Urinary bladder (tissue), 4 donors: ENCODE data around the gene IL31. TPM values are rescaled to one million over a fixed set of nuclear protein-coding genes. Genes with fewer than 3 reads are reported as not detected.

Experiments
- DNase-seq: peaks from one replicate; pipeline ENCODE4 v3.0.0-alpha.2; 2015; ENCODE audit errors: extremely low spot score
- H3K27ac ChIP-seq: one replicate; pipeline ENCODE4 v1.5.1; 2013; ENCODE audit warnings: low read depth, mild to moderate bottlenecking, moderate library complexity
- H3K36me3 ChIP-seq: one replicate; pipeline ENCODE4 v1.6.1; 2013; ENCODE audit warnings: mild to moderate bottlenecking, moderate library complexity; ENCODE audit not compliant: insufficient read depth
- H3K4me1 ChIP-seq: one replicate; pipeline ENCODE4 v1.6.1; 2013; ENCODE audit warnings: mild to moderate bottlenecking, moderate library complexity; ENCODE audit not compliant: insufficient read depth
- H3K4me3 ChIP-seq: one replicate; pipeline ENCODE4 v1.5.1; 2013; ENCODE audit warnings: low read depth, low read length
- WGBS: extraction: QIAGEN DNeasy Blood & Tissue Kit; methylation state at CpG from one replicate; pipeline ENCODE4 v1.1.7; 2013; 5-methylcytosine and 5-hydroxymethylcytosine counted together
- polyA plus RNA-seq: library from polyadenylated mRNA; stranded (reverse); fragments of 200-250 nt; gene quantifications from one replicate; pipeline ENCODE4 v1.2.3, GENCODE V29; 2013
- total RNA-seq: library from RNA; depleted of rRNA; stranded (reverse); fragments of >200 nt; gene quantifications from one replicate; pipeline ENCODE4 v1.2.3, GENCODE V29; 2014
- donor health status: healthy with polysubstance abuse.
- donor health status: healthy.

The IL31 gene
- total and polyA plus RNA-seq, 2 donors = not detected

GRCh38 chr12:122139266-122139665 is 34.8 kb downstream of the IL31 start:
- DNase-seq = no peak
- WGBS = 89% methylated on average over 15 of the region's 15 CpGs
- no peak overlapping the region for H3K4me3 ChIP-seq
- no peak overlapping the region for H3K27ac ChIP-seq
- H3K36me3 ChIP-seq = peaks cover 15% of the 10 kb centered on the region
- no peaks in the 10 kb centered on the region for H3K4me1 ChIP-seq

- H3K27ac ChIP-seq = no peak overlapping the region
- WGBS = 91% methylated on average over 11 of the region's 11 CpGs
- H3K36me3 ChIP-seq = peaks cover 15% of the 10 kb centered on the region
- DNase-seq = no peak
- no peak overlapping the region for H3K4me3 ChIP-seq
- no peaks in the 10 kb centered on the region for H3K4me1 ChIP-seq
These were observed 35.4 kb downstream of the IL31 start for GRCh38 chr12:122138616-122139015.

- peaks cover 15% of the 10 kb centered on the region for H3K36me3 ChIP-seq
- H3K27ac ChIP-seq = no peak overlapping the region
- DNase-seq = no peak
- H3K4me1 ChIP-seq = no peaks in the 10 kb centered on the region
- 84% methylated on average over 11 of the region's 11 CpGs for WGBS
- no peak overlapping the region for H3K4me3 ChIP-seq
These were observed 35.8 kb downstream of the IL31 start for GRCh38 chr12:122138181-122138580.

GRCh38 chr12:122137681-122138080 is 36.3 kb downstream of the IL31 start:
- Histone ChIP-seq H3K36me3 (peaks cover 15% of the 10 kb centered on the region), H3K27ac (no peak overlapping the region), H3K4me1 (no peaks in the 10 kb centered on the region), H3K4me3 (no peak overlapping the region)
- DNase-seq = no peak
- WGBS = 58% methylated on average over 11 of the region's 11 CpGs

- Histone ChIP-seq H3K36me3 (peaks cover 15% of the 10 kb centered on the region), H3K4me3 (no peak overlapping the region), H3K4me1 (no peaks in the 10 kb centered on the region), H3K27ac (no peak overlapping the region)
- no peak for DNase-seq
- WGBS = 68% methylated on average over 10 of the region's 10 CpGs
These were observed 36.8 kb downstream of the IL31 start for GRCh38 chr12:122137229-122137628.

GRCh38 chr12:122135437-122136031 is 38.5 kb downstream of the IL31 start:
- 95% methylated on average over 18 of the region's 18 CpGs for WGBS
- H3K36me3 ChIP-seq = peaks cover 12% of the 10 kb centered on the region
- H3K4me1 ChIP-seq = no peaks in the 10 kb centered on the region
- H3K27ac ChIP-seq = no peak overlapping the region
- no peak for DNase-seq
- no peak overlapping the region for H3K4me3 ChIP-seq

- 73% methylated on average over 28 of the region's 28 CpGs for WGBS
- no peaks in the 10 kb centered on the region for H3K4me1 ChIP-seq
- H3K36me3 ChIP-seq = peaks cover 5% of the 10 kb centered on the region
- no peak overlapping the region for H3K27ac ChIP-seq
- no peak overlapping the region for H3K4me3 ChIP-seq
- DNase-seq = no peak
These were observed 40.6 kb downstream of the IL31 start for GRCh38 chr12:122133192-122133950.

- no peak overlapping the region for H3K4me3 ChIP-seq
- DNase-seq = no peak
- WGBS = 86% methylated on average over 17 of the region's 17 CpGs
- no peaks in the 10 kb centered on the region for H3K4me1 ChIP-seq
- no peak overlapping the region for H3K27ac ChIP-seq
- peaks cover 5% of the 10 kb centered on the region for H3K36me3 ChIP-seq
These were observed 43.9 kb downstream of the IL31 start for GRCh38 chr12:122130150-122130549.

GRCh38 chr12:122129131-122129530 is 44.9 kb downstream of the IL31 start:
- Histone ChIP-seq H3K4me3 (no peak overlapping the region), H3K27ac (no peak overlapping the region), H3K36me3 (peaks cover 3% of the 10 kb centered on the region), H3K4me1 (no peaks in the 10 kb centered on the region)
- no peak for DNase-seq
- WGBS = 90% methylated on average over 13 of the region's 13 CpGs

GRCh38 chr12:122128481-122128880 is 45.5 kb downstream of the IL31 start:
- Histone ChIP-seq H3K4me3 (no peak overlapping the region), H3K27ac (no peak overlapping the region), H3K36me3 (peaks cover 3% of the 10 kb centered on the region), H3K4me1 (no peaks in the 10 kb centered on the region)
- WGBS = 84% methylated on average over 5 of the region's 5 CpGs
- no peak for DNase-seq

- DNase-seq = no peak
- peaks cover 3% of the 10 kb centered on the region for H3K4me1 ChIP-seq
- 77% methylated on average over 13 of the region's 13 CpGs for WGBS
- H3K27ac ChIP-seq = no peak overlapping the region
- peaks cover 3% of the 10 kb centered on the region for H3K36me3 ChIP-seq
- H3K4me3 ChIP-seq = no peak overlapping the region
These were observed 46.2 kb downstream of the IL31 start for GRCh38 chr12:122127839-122128238.

GRCh38 chr12:122126713-122127597 is 47.1 kb downstream of the IL31 start:
- WGBS = 76% methylated on average over 15 of the region's 15 CpGs
- H3K4me3 ChIP-seq = no peak overlapping the region
- H3K4me1 ChIP-seq = peaks cover 3% of the 10 kb centered on the region
- no peak overlapping the region for H3K27ac ChIP-seq
- H3K36me3 ChIP-seq = peaks cover 3% of the 10 kb centered on the region
- DNase-seq = no peak

GRCh38 chr12:122126342-122126635 is 47.7 kb downstream of the IL31 start:
- H3K27ac ChIP-seq = no peak overlapping the region
- 68% methylated on average over 7 of the region's 7 CpGs for WGBS

More at GRCh38 chr12:122126342-122126635, 47.7 kb downstream of the IL31 start:
- Histone ChIP-seq H3K4me1 (peaks cover 3% of the 10 kb centered on the region), H3K4me3 (no peak overlapping the region), H3K36me3 (peaks cover 1% of the 10 kb centered on the region)
- DNase-seq = no peak
